NT2/D1 (cell line): Measurements from ENCODE around the gene TSEN34.
"Not testable (repeated sequence)": the region's sequence is repeated elsewhere in the genome, so short reads cannot be mapped to it uniquely, and the experiment has no call there.

Experiments
- DNase-seq: peaks from one replicate; pipeline ENCODE4 v3.0.0-alpha.2; 2011; ENCODE audit warnings: low read depth, low spot score
- H3K27me3 ChIP-seq: 2 replicates; pipeline ENCODE4 v1.6.0; 2011; ENCODE audit warnings: mild to moderate bottlenecking; ENCODE audit not compliant: insufficient read length, insufficient read depth
- H3K36me3 ChIP-seq: 2 replicates; pipeline ENCODE4 v1.6.1; 2011; ENCODE audit warnings: mild to moderate bottlenecking, low read length, mixed read lengths; ENCODE audit not compliant: insufficient read depth, insufficient read length
- H3K4me1 ChIP-seq: 2 replicates; pipeline ENCODE4 v1.5.1; 2011; ENCODE audit not compliant: insufficient read depth, insufficient read length
- H3K4me3 ChIP-seq: 2 replicates; pipeline ENCODE4 v1.5.1; 2011; ENCODE audit warnings: low read depth; ENCODE audit not compliant: insufficient read length
- H3K9ac ChIP-seq: 2 replicates; pipeline ENCODE4 v1.6.0; 2011; ENCODE audit warnings: low read depth; ENCODE audit not compliant: insufficient read length
- H3K9me3 ChIP-seq: 2 replicates; pipeline ENCODE4 v1.5.1; 2011; ENCODE audit warnings: mild to moderate bottlenecking, low read length; ENCODE audit not compliant: insufficient read depth
- SUZ12 ChIP-seq: IDR thresholded peaks from 2 replicates; pipeline ENCODE4 v1.6.1; 2011; ENCODE audit not compliant: insufficient read length, insufficient read depth; ENCODE audit errors: extremely low read depth
- YY1 ChIP-seq: IDR thresholded peaks from 2 replicates; pipeline ENCODE4 v1.6.1; 2011; ENCODE audit not compliant: insufficient read length, insufficient read depth
- ZNF274 ChIP-seq: IDR thresholded peaks from 2 replicates; pipeline ENCODE4 v1.6.1; 2011; ENCODE audit warnings: mild to moderate bottlenecking, low read depth, low read length

Gene TSEN34

DNA sequence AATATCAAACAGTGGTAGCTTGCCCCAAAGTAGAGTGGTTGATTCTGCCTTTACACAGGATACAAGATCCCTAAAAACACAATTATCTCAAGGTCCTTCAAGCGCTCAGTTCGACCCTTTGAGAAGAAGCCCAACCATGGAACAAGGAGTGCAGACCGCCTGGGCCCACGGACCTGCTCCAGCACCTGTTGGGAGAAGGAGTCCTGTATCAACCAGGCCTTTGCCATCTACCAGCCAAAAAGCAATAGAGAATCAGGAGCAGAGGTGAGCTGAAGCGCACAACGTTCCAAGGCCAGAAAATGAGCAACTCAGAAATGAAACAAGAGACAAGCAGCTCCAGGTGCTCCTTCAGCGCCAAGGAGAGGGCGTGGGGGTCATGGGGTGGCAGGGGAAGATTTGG is 38.0 kb downstream of the TSEN34 start:
- Histone ChIP-seq H3K27me3 (peaks cover 53% of the 10 kb centered on the region), H3K9me3 (0 out of 2 replicates have a peak, but pooled peaks cover 4% of the 10 kb centered on the region), H3K4me3 (no peak overlapping the region), H3K36me3 (no peaks in the 10 kb centered on the region), H3K9ac (no peak overlapping the region), H3K4me1 (no peaks in the 10 kb centered on the region)
- no peak for DNase-seq
- TF ChIP-seq SUZ12 (no peak), YY1 (no peak)

GRCh38 chr19:54230031-54230430 is 38.9 kb downstream of the TSEN34 start:
- no peak for TF ChIP-seq YY1
- no peak for TF ChIP-seq ZNF274
- no peak for TF ChIP-seq SUZ12
- H3K9ac ChIP-seq, result no peak overlapping the region
- no peaks in the 10 kb centered on the region for H3K36me3 ChIP-seq
- H3K27me3 ChIP-seq, result peaks cover 62% of the 10 kb centered on the region
- no peaks in the 10 kb centered on the region for H3K4me1 ChIP-seq
- DNase-seq, result no peak
- no peak overlapping the region for H3K4me3 ChIP-seq
- peaks cover 10% of the 10 kb centered on the region; the same call in 1 of the 2 replicates for H3K9me3 ChIP-seq

DNA sequence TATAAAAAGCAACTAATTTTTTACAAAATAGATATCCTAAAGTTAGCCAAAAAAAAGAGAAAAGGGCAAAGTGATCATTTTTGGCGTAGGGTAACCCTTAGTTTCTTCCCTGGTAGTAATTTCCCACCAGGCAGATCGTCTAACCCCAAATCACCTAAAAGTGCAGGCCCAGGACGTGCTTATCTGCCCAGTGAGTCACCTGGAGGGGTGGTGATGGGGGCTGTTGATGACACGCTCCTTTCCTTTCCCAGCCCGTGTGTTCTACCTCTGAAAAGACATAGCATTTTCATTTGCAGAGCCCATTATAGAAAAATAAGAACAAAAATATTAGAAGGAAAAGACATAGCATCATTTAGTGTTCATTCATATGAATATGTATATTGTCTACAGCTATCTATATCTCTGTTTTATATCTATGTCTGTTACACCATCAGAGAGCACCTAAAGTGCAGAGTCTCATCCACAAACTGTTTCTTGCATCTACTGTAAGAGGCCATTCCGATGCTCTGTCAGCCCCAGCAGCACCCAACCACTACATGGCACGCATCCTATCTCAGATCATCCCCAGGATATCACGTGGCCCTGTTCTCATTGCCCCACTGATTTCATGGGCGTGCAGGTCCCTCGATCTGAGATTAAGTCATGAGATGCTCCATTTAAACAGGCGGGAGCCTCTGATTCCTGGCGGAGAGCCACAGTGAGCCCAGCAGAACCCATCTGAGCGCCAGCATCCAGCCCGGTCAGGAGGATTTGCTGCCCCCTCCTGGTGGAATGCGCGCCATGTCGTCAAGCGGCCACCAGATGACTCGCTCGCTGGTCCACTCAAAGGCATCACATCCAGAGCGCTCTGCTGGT is 40.2 kb downstream of the TSEN34 start:
- Histone ChIP-seq H3K4me3 (no peak overlapping the region), H3K36me3 (no peaks in the 10 kb centered on the region), H3K9ac (no peak overlapping the region), H3K4me1 (no peaks in the 10 kb centered on the region), H3K27me3 (peaks cover 72% of the 10 kb centered on the region), H3K9me3 (peaks cover 10% of the 10 kb centered on the region; the same call in 1 of the 2 replicates)
- TF ChIP-seq ZNF274 (no peak), SUZ12 (no peak), YY1 (no peak)
- DNase-seq, result no peak

GRCh38 chr19:54233941-54234340 is 42.8 kb downstream of the TSEN34 start:
- Histone ChIP-seq H3K36me3 (no peaks in the 10 kb centered on the region), H3K9me3 (peaks cover 10% of the 10 kb centered on the region; the same call in 1 of the 2 replicates), H3K27me3 (peaks cover 67% of the 10 kb centered on the region), H3K9ac (no peak overlapping the region), H3K4me1 (no peaks in the 10 kb centered on the region), H3K4me3 (no peak overlapping the region)
- no peak for TF ChIP-seq ZNF274
- TF ChIP-seq YY1, result no peak
- TF ChIP-seq SUZ12, result no peak
- no peak for DNase-seq

GRCh38 chr19:54239491-54240371 is 48.6 kb downstream of the TSEN34 start:
- not testable (repeated sequence) for DNase-seq, H3K36me3 ChIP-seq, H3K9ac ChIP-seq, H3K9me3 ChIP-seq, H3K4me1 ChIP-seq, H3K4me3 ChIP-seq
- peaks cover 20% of the 10 kb centered on the region for H3K27me3 ChIP-seq

DNA sequence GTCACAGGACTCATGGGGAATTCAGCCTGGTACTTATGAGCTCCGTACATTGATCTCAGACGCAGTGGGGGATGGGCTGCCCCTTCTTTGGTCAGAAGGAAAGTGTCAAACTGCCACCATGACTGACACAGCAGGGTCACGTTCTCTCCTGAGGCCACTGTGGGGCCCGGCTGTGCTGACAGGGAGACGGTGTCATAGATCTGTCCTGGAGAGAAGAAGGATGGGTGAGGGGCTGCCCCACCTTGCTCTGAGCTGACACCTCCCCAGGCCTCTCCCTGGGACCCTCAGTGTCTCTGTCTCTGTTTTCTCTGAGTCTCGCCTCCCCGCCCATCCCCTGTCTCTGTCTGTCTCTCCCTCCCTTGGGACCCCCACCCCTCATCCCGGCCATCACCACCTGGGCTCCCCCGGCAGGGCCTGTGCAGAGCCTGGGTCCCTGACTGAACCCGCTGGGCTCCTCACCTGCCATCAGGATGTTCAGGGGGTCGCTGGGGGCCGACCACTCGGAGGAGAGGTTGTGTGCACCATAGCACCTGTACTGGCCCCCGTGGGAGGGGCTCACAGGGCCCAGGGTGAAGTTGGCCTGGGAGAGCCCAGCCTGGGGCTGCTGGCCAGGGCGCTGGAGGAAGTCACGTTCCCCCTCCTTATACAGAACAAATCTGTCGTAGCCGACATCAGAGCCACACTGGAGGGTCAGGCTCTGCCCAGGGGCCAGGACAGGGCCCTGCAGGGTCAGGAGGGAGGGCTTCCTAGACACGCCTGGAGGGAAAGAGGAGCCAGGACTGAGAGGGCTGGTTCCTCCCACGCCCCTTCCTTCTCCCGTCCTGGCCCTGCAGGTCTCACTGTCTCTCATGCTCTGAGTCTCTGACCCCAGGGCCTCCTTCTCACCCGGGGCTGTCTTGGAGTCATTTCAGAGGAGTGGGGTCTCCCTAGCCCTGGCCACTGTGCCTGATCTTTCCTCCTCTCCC is 49.5 kb downstream of the TSEN34 start:
- not testable (repeated sequence) for H3K9me3 ChIP-seq, H3K9ac ChIP-seq, DNase-seq, H3K4me1 ChIP-seq, H3K36me3 ChIP-seq, H3K4me3 ChIP-seq
- peaks cover 13% of the 10 kb centered on the region for H3K27me3 ChIP-seq

- not testable (repeated sequence) for H3K9me3 ChIP-seq, H3K27me3 ChIP-seq, H3K4me1 ChIP-seq, H3K9ac ChIP-seq, H3K36me3 ChIP-seq, H3K4me3 ChIP-seq, DNase-seq
Measured at GRCh38 chr19:54242234-54242633, 51.1 kb downstream of the TSEN34 start.

GRCh38 chr19:54242646-54243045 is 51.5 kb downstream of the TSEN34 start, which contains the start of gene LILRA6:
LILRA6 (minus strand) TSS chr19:54242790.
- H3K9ac ChIP-seq, H3K4me1 ChIP-seq, H3K27me3 ChIP-seq, H3K9me3 ChIP-seq, DNase-seq, H3K36me3 ChIP-seq, H3K4me3 ChIP-seq: not testable (repeated sequence)

GRCh38 chr19:54243809-54244208 is 52.7 kb downstream of the TSEN34 start:
- H3K4me3 ChIP-seq, H3K9me3 ChIP-seq, DNase-seq, H3K4me1 ChIP-seq, H3K36me3 ChIP-seq, H3K9ac ChIP-seq, H3K27me3 ChIP-seq: not testable (repeated sequence)
